ENCODE data around the gene WFDC8. TPM values are rescaled to one million over a fixed set of nuclear protein-coding genes. Genes with fewer than 3 reads are reported as not detected.

WFDC8 gene
- total RNA-seq, 1 donor from 2014 or later = not detected

Other genes with a start within 250 kb of the WFDC8 start
- gene SDC4, start 230.9 kb downstream of the WFDC8 start, total RNA-seq = 59.4 and 64.3 TPM in 2 replicates
- gene SYS1, start 216.1 kb downstream of the WFDC8 start, total RNA-seq = 19.2 and 31.1 TPM in 2 replicates
- not detected in 2 replicates for gene TP53TG5, start 201.0 kb downstream of the WFDC8 start, total RNA-seq
- 21.7 and 25.0 TPM in 2 replicates for gene DBNDD2, start 171.0 kb downstream of the WFDC8 start, total RNA-seq
- gene PIGT, start 163.1 kb downstream of the WFDC8 start, total RNA-seq = 91.1 and 130 TPM in 2 replicates
- 0.44 TPM in 1 of 2 replicates, not detected in the other for gene WFDC2, start 109.5 kb downstream of the WFDC8 start, total RNA-seq
- gene SPINT3, start 63.7 kb downstream of the WFDC8 start, total RNA-seq = not detected in 2 replicates
- not detected in 2 replicates for gene WFDC6, start 39.8 kb downstream of the WFDC8 start, total RNA-seq
- not detected in 2 replicates for gene EPPIN, start 31.9 kb downstream of the WFDC8 start, total RNA-seq
- gene WFDC10A, start 50.5 kb upstream of the WFDC8 start, total RNA-seq = not detected in 2 replicates
- gene WFDC9, start 52.0 kb upstream of the WFDC8 start, total RNA-seq = not detected in 2 replicates
- not detected in 2 replicates for gene WFDC11, start 91.0 kb upstream of the WFDC8 start, total RNA-seq
- not detected in 2 replicates for gene WFDC13, start 122.8 kb upstream of the WFDC8 start, total RNA-seq
- not detected in 2 replicates for gene WFDC10B, start 125.7 kb upstream of the WFDC8 start, total RNA-seq
- gene SPINT4, start 143.1 kb upstream of the WFDC8 start, total RNA-seq = not detected in 2 replicates
- 0.99 TPM in 1 of 2 replicates, not detected in the other for gene WFDC3, start 212.6 kb upstream of the WFDC8 start, total RNA-seq
- 30.6 and 39.5 TPM in 2 replicates for gene DNTTIP1, start 212.7 kb upstream of the WFDC8 start, total RNA-seq
- 28.8 and 38.3 TPM in 2 replicates for gene UBE2C, start 233.4 kb upstream of the WFDC8 start, total RNA-seq
- not detected in 2 replicates for gene TNNC2, start 248.0 kb upstream of the WFDC8 start, total RNA-seq

Measured in glomerular endothelial cell (primary cell).